ENCODE measurements around the gene CD74. TPM values are rescaled to one million over a fixed set of nuclear protein-coding genes. Genes with fewer than 3 reads are reported as not detected.

Gene CD74
- total RNA-seq, 1 experiment from 2014 or later, result 19.5 TPM

DNA sequence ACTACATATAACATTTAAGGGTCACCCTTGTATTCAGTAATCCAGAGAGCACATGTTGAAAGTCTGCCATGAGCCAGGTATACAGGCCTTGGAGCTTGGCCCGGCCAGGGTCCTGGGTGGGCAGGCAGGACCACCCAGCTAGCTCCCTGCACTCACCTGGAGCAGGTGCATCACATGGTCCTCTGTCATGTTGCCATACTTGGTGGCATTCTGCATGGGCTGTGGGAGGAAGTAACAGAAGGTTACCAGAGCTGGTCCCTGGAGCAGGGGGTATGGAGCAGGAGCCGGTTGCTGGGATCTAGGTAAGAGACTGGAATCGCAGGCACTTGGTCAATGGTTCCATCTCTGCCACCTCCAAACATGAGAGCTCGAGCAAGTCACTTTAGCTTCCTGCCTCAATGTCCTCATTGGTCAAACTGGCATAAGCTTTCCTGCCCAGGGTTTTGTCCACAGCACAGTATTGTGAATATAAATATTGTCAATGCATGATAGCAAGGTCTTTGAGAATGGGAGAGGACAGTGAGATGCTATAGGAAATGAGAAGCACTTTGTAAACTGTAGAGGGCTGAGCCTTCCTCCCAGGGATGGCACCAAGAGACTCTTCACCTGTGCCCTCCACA, 6.5 kb downstream of the CD74 start:
- Histone ChIP-seq H3K14ac (ENCODE audit: insufficient read depth, low read length) (no peak overlapping the region), H3K23ac (ENCODE audit: insufficient read length, low read depth, low read length) (no peak overlapping the region), H4K8ac (replicated peaks; ENCODE audit: insufficient read length, low read depth, low read length) (no peak overlapping the region), H4K5ac (ENCODE audit: insufficient read length, low read depth, low read length) (no peak overlapping the region), H3K27ac (ENCODE audit: insufficient read length, low read depth, low read length) (no peak overlapping the region), H2BK5ac (ENCODE audit: insufficient read length, low read length) (no peak overlapping the region), H3K9ac (ENCODE audit: extremely low read depth, insufficient read length, low read length) (no peak overlapping the region), H3K4me2 (ENCODE audit: insufficient read depth, insufficient read length, low read length) (no peak overlapping the region), H3K79me2 (ENCODE audit: insufficient read depth, low read length) (no peaks in the 10 kb centered on the region), H3K23me2 (ENCODE audit: insufficient read length, low read depth, low read length, poor library complexity, severe bottlenecking) (no peaks in the 10 kb centered on the region), H3K9me3 (ENCODE audit: control insufficient read depth, low read depth, low read length) (no peaks in the 10 kb centered on the region), H3K18ac (ENCODE audit: insufficient read length, low read depth, low read length) (no peak overlapping the region), H3K79me1 (ENCODE audit: insufficient read depth, low read depth, low read length, poor library complexity, severe bottlenecking) (no peaks in the 10 kb centered on the region), H2BK20ac (ENCODE audit: low read depth, low read length, poor library complexity, severe bottlenecking) (no peak overlapping the region), H4K20me1 (ENCODE audit: control insufficient read depth, insufficient read depth, insufficient read length) (no peaks in the 10 kb centered on the region), H2BK15ac (ENCODE audit: low read depth, low read length) (no peak overlapping the region), H2BK120ac (ENCODE audit: low read depth, low read length, poor library complexity, severe bottlenecking) (no peak overlapping the region), H3K4me1 (ENCODE audit: insufficient read depth, low read length) (peaks cover 3% of the 10 kb centered on the region; the same call in 1 of the 2 replicates), H3K56ac (ENCODE audit: insufficient read length, low read depth, low read length) (no peak overlapping the region), H2AFZ (ENCODE audit: low read length) (no peak overlapping the region), H3K4ac (ENCODE audit: low read depth, low read length) (no peak overlapping the region), H3T11ph (ENCODE audit: low read length) (no peak overlapping the region), H2BK12ac (ENCODE audit: insufficient read length, low read depth, low read length) (no peak overlapping the region), H2AK5ac (ENCODE audit: insufficient read length, low read length) (no peak overlapping the region), H3K27me3 (ENCODE audit: insufficient read depth, low read length) (no peaks in the 10 kb centered on the region), H4K91ac (ENCODE audit: insufficient read length, low read depth, low read length) (no peak overlapping the region)
- Mint-ChIP-seq H3K4me3 (no peak overlapping the region), H3K4me1 (peaks cover 26 to 27% of the 10 kb centered on the region in 2 experiments), H3K27me3 (ENCODE audit: low read depth) (no peaks in the 10 kb centered on the region), H3K27ac (peak overlapping the region in 1 of 3 experiments; percentile 87; a peak in 1 of 7 replicates), H3K9me3 (no peaks in the 10 kb centered on the region; a peak in 2 of 5 replicates), H3K36me3 (ENCODE audit: insufficient read depth in 1 of 3, low read depth in 3 of 3) (peaks cover 7 to 16% (median 10%) of the 10 kb centered on the region in 3 experiments; a peak in 6 of 7 replicates)
- no peak for DNase-seq
- WGBS (ENCODE audit: extremely low coverage, insufficient read length, low lambda C conversion rate), result no CpG with 5 or more reads among the region's 4 CpGs
- TF ChIP-seq, protein P1, sequence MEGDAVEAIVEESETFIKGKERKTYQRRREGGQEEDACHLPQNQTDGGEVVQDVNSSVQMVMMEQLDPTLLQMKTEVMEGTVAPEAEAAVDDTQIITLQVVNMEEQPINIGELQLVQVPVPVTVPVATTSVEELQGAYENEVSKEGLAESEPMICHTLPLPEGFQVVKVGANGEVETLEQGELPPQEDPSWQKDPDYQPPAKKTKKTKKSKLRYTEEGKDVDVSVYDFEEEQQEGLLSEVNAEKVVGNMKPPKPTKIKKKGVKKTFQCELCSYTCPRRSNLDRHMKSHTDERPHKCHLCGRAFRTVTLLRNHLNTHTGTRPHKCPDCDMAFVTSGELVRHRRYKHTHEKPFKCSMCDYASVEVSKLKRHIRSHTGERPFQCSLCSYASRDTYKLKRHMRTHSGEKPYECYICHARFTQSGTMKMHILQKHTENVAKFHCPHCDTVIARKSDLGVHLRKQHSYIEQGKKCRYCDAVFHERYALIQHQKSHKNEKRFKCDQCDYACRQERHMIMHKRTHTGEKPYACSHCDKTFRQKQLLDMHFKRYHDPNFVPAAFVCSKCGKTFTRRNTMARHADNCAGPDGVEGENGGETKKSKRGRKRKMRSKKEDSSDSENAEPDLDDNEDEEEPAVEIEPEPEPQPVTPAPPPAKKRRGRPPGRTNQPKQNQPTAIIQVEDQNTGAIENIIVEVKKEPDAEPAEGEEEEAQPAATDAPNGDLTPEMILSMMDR (conservative IDR thresholded peaks at IDR 0.05), result no peak
